Measurements from ENCODE around the gene PGLYRP1. TPM values are rescaled to one million over a fixed set of nuclear protein-coding genes. Genes with fewer than 3 reads are reported as not detected.

The PGLYRP1 gene
- total RNA-seq, 1 donor from 2014 or later, result not detected

DNA sequence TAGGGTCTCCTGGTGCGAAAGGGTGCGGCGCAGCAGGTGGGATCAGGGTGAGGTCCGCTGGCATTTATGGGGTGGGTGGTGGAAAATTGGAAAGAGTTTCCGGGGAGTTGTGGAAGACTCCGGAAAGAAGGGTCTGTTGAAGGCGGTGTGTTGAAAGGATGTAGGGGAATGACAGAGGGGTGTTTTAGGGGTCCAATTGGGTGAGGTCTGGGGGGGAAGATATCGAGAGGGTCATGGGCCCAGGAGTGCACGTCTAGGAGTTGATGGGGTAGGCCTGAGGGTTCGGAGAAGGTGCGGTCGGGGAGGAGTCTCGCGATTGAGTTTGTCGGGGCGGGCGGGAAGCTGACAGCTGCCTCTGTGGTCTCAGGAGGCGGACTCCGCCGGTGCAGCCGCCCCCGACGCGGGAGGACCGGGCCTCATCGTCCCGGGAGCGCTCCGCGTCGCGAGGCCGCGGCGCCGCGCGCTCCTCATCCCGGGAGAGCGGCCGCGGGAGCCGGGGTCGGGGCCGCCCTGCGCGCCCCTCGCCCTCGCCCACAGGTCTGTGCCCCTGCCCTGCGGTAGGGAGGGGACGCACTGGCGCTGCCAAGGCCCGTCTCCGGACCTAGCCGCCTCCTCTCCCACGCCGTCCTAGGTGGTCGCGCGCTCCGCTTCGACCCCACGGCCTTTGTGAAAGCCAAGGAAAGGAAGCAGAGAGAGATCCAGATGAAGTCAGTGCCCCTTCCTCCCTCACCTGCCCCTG is 7.0 kb downstream of the PGLYRP1 start:
- no peak overlapping the region for H3K27ac Mint-ChIP-seq (ENCODE audit: unreplicated experiment)
- H3K9me3 Mint-ChIP-seq (ENCODE audit: unreplicated experiment), result no peaks in the 10 kb centered on the region
- TF ChIP-seq, protein P1, sequence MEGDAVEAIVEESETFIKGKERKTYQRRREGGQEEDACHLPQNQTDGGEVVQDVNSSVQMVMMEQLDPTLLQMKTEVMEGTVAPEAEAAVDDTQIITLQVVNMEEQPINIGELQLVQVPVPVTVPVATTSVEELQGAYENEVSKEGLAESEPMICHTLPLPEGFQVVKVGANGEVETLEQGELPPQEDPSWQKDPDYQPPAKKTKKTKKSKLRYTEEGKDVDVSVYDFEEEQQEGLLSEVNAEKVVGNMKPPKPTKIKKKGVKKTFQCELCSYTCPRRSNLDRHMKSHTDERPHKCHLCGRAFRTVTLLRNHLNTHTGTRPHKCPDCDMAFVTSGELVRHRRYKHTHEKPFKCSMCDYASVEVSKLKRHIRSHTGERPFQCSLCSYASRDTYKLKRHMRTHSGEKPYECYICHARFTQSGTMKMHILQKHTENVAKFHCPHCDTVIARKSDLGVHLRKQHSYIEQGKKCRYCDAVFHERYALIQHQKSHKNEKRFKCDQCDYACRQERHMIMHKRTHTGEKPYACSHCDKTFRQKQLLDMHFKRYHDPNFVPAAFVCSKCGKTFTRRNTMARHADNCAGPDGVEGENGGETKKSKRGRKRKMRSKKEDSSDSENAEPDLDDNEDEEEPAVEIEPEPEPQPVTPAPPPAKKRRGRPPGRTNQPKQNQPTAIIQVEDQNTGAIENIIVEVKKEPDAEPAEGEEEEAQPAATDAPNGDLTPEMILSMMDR (IDR thresholded peaks at IDR 0.05), result no peak
- H3K36me3 Mint-ChIP-seq (ENCODE audit: unreplicated experiment), result peaks cover 3% of the 10 kb centered on the region
- peak overlapping the region; percentile 79 for H3K4me3 Mint-ChIP-seq (ENCODE audit: unreplicated experiment)
- H3K27me3 Mint-ChIP-seq (ENCODE audit: unreplicated experiment), result peaks cover 12% of the 10 kb centered on the region
- peaks cover 17% of the 10 kb centered on the region for H3K4me1 Mint-ChIP-seq (ENCODE audit: unreplicated experiment)
- DNase-seq (ENCODE audit: extremely low spot score, unreplicated experiment), result no peak

DNA sequence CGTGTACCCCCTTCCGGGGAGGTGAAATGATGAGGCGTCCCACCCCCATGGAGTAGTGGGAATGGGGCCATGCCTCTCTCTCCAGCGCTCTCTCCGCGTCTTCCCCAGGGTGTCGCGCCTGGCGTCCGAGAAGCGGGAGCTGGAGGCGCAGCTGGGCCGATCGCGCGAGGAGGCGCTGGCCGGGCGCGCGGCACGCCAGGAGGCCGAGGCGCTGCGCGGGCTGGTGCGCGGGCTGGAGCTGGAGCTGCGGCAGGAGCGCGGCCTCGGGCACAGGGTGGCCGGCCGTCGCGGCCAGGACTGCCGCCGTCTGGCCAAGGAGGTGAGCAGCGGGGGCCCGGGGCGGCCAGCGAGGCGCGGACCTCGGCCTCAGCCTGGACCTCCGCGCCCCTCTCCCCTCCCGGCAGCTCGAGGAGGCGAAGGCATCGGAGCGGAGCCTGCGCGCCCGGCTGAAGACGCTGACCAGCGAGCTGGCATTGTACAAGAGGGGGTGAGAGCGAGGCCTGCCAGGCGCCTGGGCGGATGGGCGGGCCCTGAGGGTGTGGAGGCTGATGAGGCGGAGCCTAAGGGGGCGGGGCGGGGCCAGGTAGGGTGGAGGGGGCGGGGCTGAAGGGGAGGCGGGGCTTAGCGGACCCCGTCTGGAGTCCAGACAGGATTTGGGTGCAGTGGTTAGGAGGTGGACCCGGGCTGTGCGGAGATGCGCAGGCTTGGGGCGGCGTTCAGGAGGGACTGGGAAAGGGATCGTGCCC is 7.7 kb downstream of the PGLYRP1 start:
- Mint-ChIP-seq H3K4me3 (ENCODE audit: unreplicated experiment) (peak overlapping the region; percentile 63), H3K9me3 (ENCODE audit: unreplicated experiment) (no peaks in the 10 kb centered on the region), H3K27ac (ENCODE audit: unreplicated experiment) (no peak overlapping the region), H3K4me1 (ENCODE audit: unreplicated experiment) (peaks cover 17% of the 10 kb centered on the region), H3K27me3 (ENCODE audit: unreplicated experiment) (peaks cover 12% of the 10 kb centered on the region), H3K36me3 (ENCODE audit: unreplicated experiment) (peaks cover 3% of the 10 kb centered on the region)
- no peak for DNase-seq (ENCODE audit: extremely low spot score, unreplicated experiment)
- TF ChIP-seq, protein P1 (IDR thresholded peaks at IDR 0.05), result no peak

DNA sequence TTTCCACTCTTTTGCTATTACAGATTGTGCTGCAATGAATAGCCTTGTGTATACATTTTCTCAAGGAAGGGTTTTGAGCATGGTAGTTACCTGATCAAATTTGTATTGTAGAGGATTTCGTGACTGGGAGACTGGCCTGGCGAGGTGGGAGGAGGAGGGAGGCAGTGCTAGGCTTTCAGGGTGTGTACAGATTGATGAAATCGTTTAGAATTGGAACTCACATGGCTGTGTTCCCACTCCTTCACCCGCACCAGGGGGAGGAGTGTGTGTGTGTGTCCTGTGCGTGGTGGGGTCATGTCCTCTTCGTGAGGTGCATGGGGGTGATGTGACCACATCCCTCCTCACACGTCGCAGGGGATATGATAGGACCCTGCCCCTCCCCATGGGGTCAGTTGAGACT is 8.3 kb downstream of the PGLYRP1 start:
- Mint-ChIP-seq H3K27ac (ENCODE audit: unreplicated experiment) (no peak overlapping the region), H3K4me3 (ENCODE audit: unreplicated experiment) (peak overlapping the region; percentile 63), H3K4me1 (ENCODE audit: unreplicated experiment) (peaks cover 17% of the 10 kb centered on the region), H3K36me3 (ENCODE audit: unreplicated experiment) (peaks cover 3% of the 10 kb centered on the region), H3K27me3 (ENCODE audit: unreplicated experiment) (peaks cover 12% of the 10 kb centered on the region), H3K9me3 (ENCODE audit: unreplicated experiment) (no peaks in the 10 kb centered on the region)
- TF ChIP-seq, protein P1 (IDR thresholded peaks at IDR 0.05), result no peak
- no peak for DNase-seq (ENCODE audit: extremely low spot score, unreplicated experiment)

DNA sequence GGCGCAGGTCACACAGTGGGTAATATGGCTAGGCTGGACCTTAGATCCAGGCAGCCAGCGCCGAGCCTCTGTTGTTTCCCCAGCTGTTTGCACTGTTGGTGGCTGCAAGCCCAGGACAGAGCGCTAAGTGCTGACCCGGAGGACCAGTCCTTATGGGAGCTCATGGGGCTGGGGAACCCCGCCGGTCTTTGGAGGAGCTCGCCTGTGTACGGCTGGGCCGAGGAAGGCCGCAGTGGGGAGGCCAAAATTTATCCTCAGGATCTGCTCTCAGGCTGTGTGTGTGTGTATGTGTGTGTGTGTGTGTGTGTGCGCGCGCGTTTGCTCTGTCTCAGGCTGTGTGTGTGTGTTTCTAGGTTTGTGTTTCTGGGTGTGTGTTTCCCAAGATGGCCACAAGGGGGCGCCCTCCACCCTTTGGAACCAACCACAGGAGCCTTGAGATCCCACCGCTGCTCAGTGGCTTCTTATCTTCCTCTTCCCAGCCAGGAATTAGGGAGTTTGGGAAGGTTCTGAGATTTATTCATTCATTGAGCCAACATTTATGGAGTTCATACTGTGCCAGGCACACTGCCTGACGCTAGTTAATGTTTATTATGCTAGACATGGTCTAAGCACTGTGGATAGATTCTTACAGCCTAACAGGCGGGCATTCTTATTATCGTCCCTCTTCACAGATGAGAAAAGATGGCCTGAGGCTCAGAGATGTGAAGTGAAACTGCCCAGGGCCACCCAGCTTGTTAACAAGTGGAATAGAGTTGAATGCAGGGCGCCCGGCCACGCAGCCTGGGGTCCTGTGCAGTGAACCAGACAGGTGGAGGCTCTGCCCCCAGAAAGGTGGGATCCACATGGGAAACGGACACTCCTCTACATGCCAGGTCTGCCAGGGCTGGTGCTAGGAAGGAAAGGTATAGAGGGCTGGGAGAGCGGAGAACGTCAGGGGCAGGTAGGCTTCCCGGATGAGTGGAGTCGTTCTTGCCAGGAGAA is 13.0 kb downstream of the PGLYRP1 start:
- TF ChIP-seq, protein P1 (IDR thresholded peaks at IDR 0.05), result peak; percentile 83
- H3K9me3 Mint-ChIP-seq (ENCODE audit: unreplicated experiment), result no peaks in the 10 kb centered on the region
- H3K36me3 Mint-ChIP-seq (ENCODE audit: unreplicated experiment), result peaks cover 11% of the 10 kb centered on the region

More for the DNA sequence above, 13.0 kb downstream of the PGLYRP1 start:
- no peak for DNase-seq (ENCODE audit: extremely low spot score, unreplicated experiment)
- Mint-ChIP-seq H3K4me1 (ENCODE audit: unreplicated experiment) (peaks cover 6% of the 10 kb centered on the region), H3K27ac (ENCODE audit: unreplicated experiment) (no peak overlapping the region), H3K4me3 (ENCODE audit: unreplicated experiment) (no peak overlapping the region), H3K27me3 (ENCODE audit: unreplicated experiment) (peaks cover 6% of the 10 kb centered on the region)

Data from osteocyte (in vitro differentiated cells).